ENCODE measurements around the gene TWNK. TPM values are rescaled to one million over a fixed set of nuclear protein-coding genes. Genes with fewer than 3 reads are reported as not detected.
A peak's percentile ranks its signal among the peaks of the same experiment; 100 is the strongest.

TWNK gene
- total and polyA plus RNA-seq, 9 of the 15 experiments (the other 6 are each of a cell fraction or from before 2014, with no cell fraction given) = 11.6 to 34.7 (median 17.4) TPM

DNA sequence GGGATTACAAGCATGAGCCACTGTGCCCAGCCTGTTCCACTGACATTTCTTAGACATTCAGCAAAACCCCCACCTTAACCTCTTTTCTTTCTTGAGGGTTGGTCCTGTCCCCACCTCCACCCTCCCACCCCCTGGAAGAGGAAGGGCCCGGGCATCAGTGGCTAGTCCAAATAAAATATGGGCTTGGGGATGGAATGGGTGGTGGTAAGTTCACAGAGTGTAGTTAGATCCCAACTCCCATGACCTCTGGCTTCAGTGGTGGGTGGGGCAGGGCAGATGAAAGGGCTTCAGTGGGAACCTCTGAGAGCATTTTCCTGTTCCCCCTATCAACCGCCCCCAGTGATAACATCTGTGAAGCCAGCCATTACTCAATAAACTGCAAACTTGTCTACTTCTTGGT lies 53.5 kb downstream of the TWNK start:
- Histone ChIP-seq H3K9me1 (ENCODE audit: control insufficient read depth, insufficient read depth, low read length) (no peaks in the 10 kb centered on the region), H3K36me3 (ENCODE audit: control insufficient read depth, insufficient read depth, low read length) (no peaks in the 10 kb centered on the region), H3K27me3 (ENCODE audit: control insufficient read depth in 2 of 2, insufficient read depth in 2 of 2, low read length in 2 of 2) (no peaks in the 10 kb centered on the region), H3K79me2 (ENCODE audit: control insufficient read depth, insufficient read depth, low read length) (no peaks in the 10 kb centered on the region), H3K4me1 (replicated peaks in 1 of 2; ENCODE audit: control insufficient read depth in 2 of 2, insufficient read depth in 2 of 2, low read length in 2 of 2) (peaks cover 9 to 11% of the 10 kb centered on the region in 2 experiments), H3K9ac (ENCODE audit: insufficient read depth in 1 of 2, low read depth in 2 of 2, low read length in 2 of 2) (peak overlapping the region in 1 of 2 experiments; percentile 3; a peak in 1 of 4 replicates), H3K4me2 (ENCODE audit: insufficient read depth, low read length) (no peak overlapping the region), H3K27ac (ENCODE audit: extremely low read depth, low read depth, low read length) (no peak overlapping the region), H3K9me3 (replicated peaks; ENCODE audit: control insufficient read depth, insufficient read depth, low read depth, low read length) (no peaks in the 10 kb centered on the region), H2AFZ (ENCODE audit: low read depth, low read length) (no peak overlapping the region), H3K4me3 (no peak overlapping the region), H4K20me1 (replicated peaks; ENCODE audit: control insufficient read depth, insufficient read depth, low read length) (no peaks in the 10 kb centered on the region)
- FAIRE-seq (no peak), DNase-seq (ENCODE audit: extremely low read depth in 1 of 4, low spot score in 3 of 4) (no peak), ATAC-seq (no peak)
- ChIA-PET CTCF (ENCODE audit: low intra/inter-chr PET ratio) (interaction anchor here (0.6 to 3.7 kb wide), 6 partner anchors 9 to 101 kb away, joined by 3 to 37 read pairs (median 5); no protein-coding TSS in a partner anchor), POLR2A (interaction anchor here (1.0 to 1.5 kb wide), 2 partner anchors 10 to 21 kb away, joined by 3 to 5 read pairs; partner anchors contain the start of genes KAZALD1, PDZD7 and SFXN3)
- BruUV-seq (replicated peaks) = no TSS peak
- WGBS (ENCODE audit: insufficient coverage, low coverage, missing lambda C conversion rate) = 14% methylated on average over 1 of the region's 2 CpGs
- intact Hi-C loops (cut with micrococcal nuclease) = loop anchor here (2.0 to 5.0 kb wide), 2 partner anchors 101 to 172 kb away; no protein-coding TSS in a partner anchor
- TF ChIP-seq NFE2L1 (tag; IDR thresholded peaks at IDR 0.05; ENCODE audit: borderline replicate concordance, low read depth) (no peak), ESRRB (CRISPR knock-in tag; IDR thresholded peaks at IDR 0.05; ENCODE audit: borderline replicate concordance) (no peak), ZNF436 (CRISPR knock-in tag; IDR thresholded peaks at IDR 0.05) (no peak), ZNF407 (IDR thresholded peaks at IDR 0.05; ENCODE audit: low read depth) (no peak), TEAD1 (CRISPR knock-in tag; IDR thresholded peaks at IDR 0.05) (no peak), HDAC8 (tag; IDR thresholded peaks at IDR 0.05) (no peak), ZNF274 (IDR thresholded peaks at IDR 0.05; ENCODE audit: borderline replicate concordance, low read depth, low read length) (no peak), CHCHD3 (CRISPR knock-in tag; IDR thresholded peaks at IDR 0.05) (no peak), ZKSCAN3 (CRISPR knock-in tag; IDR thresholded peaks at IDR 0.05) (no peak)
- in situ Hi-C loops (cut with MboI) = no loop called here

Data from K562 (cell line).